ENCODE data around the gene TTC9C.

DNA sequence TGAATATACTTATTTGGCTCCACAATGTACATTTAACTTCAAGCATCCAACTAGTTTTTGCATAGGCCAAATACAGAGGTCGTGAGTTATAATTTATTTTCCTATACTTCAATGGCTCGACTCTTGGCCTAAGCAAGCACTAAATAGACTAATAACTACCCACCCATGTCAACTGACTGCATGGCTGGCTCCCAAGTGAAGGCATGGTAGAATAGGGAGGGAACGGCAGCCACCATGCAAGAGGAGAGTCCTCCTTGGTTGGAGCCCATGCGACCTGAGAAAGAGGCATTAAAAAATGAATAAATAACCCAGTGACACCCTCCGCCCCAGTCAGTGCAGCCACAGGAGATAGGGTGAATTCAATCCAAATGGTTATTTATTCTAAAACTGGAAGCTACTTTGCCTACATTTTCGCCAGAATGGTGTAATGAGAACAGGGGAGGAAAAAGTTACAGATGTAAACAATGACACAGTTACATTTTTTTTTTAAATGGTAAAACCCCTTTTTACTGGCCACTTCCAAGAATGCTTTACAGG, 15.9 kb upstream of the TTC9C start:
- TF ChIP-seq GATA2 (IDR thresholded peaks at IDR 0.05; ENCODE audit: low read depth, low read length) (no peak), GATA3 (IDR thresholded peaks at IDR 0.05; ENCODE audit: low read depth, low read length) (no peak)

All from SH-SY5Y (cell line).